ENCODE data around the gene BMP4.

DNA sequence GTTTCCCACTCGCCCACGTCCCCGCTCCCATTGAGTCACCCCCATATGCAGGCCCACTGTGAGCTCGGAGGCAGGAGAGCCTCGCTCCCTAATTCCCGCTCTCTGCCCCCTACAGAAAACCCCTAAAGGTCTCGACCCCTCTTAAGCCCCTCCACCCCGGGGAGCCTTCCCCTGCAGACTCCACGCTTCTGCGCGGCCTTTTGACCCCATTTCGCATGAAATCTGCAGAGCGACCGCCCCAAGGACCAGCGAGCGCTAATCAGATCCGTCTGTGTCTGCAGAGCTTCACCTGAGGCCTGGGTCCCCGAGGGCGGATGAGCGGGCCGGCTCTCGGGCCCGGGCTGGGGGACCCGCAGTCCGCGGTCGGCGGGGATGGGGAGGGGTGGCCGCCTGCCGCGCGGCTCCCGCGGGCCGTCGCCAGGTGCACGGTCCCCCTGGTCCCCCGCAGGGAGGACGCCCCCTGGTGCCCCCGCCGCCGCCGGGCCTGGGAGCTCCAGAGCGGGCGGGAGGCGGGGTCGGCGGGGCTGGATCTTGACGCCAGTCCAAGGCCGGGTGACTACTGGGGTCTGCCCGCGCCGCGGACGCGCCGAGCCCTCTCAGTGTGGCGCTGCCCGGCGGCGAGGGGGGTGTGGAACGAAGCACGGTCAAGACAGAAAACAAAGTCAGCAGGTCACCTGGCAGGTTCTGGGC, 10.1 kb downstream of the BMP4 start:
- TF ChIP-seq, protein P1, sequence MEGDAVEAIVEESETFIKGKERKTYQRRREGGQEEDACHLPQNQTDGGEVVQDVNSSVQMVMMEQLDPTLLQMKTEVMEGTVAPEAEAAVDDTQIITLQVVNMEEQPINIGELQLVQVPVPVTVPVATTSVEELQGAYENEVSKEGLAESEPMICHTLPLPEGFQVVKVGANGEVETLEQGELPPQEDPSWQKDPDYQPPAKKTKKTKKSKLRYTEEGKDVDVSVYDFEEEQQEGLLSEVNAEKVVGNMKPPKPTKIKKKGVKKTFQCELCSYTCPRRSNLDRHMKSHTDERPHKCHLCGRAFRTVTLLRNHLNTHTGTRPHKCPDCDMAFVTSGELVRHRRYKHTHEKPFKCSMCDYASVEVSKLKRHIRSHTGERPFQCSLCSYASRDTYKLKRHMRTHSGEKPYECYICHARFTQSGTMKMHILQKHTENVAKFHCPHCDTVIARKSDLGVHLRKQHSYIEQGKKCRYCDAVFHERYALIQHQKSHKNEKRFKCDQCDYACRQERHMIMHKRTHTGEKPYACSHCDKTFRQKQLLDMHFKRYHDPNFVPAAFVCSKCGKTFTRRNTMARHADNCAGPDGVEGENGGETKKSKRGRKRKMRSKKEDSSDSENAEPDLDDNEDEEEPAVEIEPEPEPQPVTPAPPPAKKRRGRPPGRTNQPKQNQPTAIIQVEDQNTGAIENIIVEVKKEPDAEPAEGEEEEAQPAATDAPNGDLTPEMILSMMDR (IDR thresholded peaks at IDR 0.05; ENCODE audit: low read depth, low read length), result no peak
- no peak for TF ChIP-seq EZH2phosphoT487 (IDR thresholded peaks at IDR 0.05; ENCODE audit: low read depth)

All from OCI-LY3 (cell line).